K562 (cell line): ENCODE data around the gene PIK3R5.

Source experiments
- EP300 ChIP-seq: IDR thresholded peaks from 2 replicates; pipeline ENCODE4 v1.6.1; 2012; ENCODE audit warnings: low read length, improper control_type of control experiment
- POLR2AphosphoS2 ChIP-seq: IDR thresholded peaks from 2 replicates; pipeline ENCODE4 v1.6.1; 2012; ENCODE audit warnings: low read length, improper control_type of control experiment
- REST ChIP-seq, 2 experiments: fragments of 450-650 bp; formaldehyde crosslinking in 1 of 2; IDR thresholded peaks; 2 replicates each; pipeline versions ENCODE4 v1.4.0 to v1.6.1; 2014 to 2020; ENCODE audit warnings: mild to moderate bottlenecking in 2 of 2, borderline replicate concordance in 1 of 2, low read depth in 1 of 2
- TAF9B ChIP-seq: fragments of 450-650 bp; IDR thresholded peaks from 2 replicates; pipeline ENCODE4 v1.6.1; 2018; ENCODE audit warnings: mild to moderate bottlenecking; ENCODE audit not compliant: partially characterized antibody

DNA sequence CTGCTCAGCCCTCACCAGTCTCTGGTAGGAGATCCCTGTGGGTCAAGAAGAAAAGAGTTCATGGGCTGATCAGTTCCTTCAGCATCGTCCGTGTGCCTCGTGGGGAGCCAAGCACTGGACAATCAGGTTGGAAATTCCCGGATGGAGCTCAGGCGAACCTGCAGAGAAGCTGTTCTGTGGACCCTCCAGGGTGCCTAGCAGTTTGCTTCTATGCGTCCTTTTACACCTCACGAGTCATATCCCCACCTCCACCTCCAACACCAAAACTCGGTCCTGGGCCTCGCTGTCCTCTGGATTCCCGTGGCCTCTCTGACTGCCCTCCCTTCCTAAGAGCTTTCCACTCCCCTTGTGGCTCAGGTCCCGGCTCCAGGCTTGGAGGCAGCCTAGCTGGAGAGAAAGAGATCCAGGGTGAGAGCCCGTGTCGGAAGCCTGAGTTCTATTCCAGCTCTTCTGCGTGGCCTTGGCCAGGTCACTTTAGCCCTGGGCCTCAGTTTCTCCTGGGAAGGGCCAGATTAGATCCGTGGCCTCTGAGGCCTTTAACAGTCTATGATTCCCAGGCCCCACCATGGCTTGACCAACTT lies 71.8 kb downstream of the PIK3R5 start:
- TF ChIP-seq TAF9B: no peak
- no peak for TF ChIP-seq REST (IDR thresholded peaks at IDR 0.05; ENCODE audit: borderline replicate concordance)
- TF ChIP-seq REST (CRISPR knock-in tag; IDR thresholded peaks at IDR 0.05; ENCODE audit: low read depth): no peak
- no peak for TF ChIP-seq EP300
- TF ChIP-seq POLR2AphosphoS2: no peak
